IMR-90 (cell line): ENCODE measurements around the gene LAMB1. TPM values are rescaled to one million over a fixed set of nuclear protein-coding genes. Genes with fewer than 3 reads are reported as not detected.

Experiments
- ATAC-seq: fragments of 200-7000 bp; cut with Tn5 transposase; 2 replicates; pipeline ENCODE4 v1.9.1; 2020; ENCODE audit warnings: low read depth, mild to moderate bottlenecking, moderate library complexity
- BruUV-seq: library from RNA; stranded (reverse); fragments of 400-500 nt; replicated peaks from 2 replicates; lab custom pipeline; 2021; lab: Mats Ljungman, UMichigan
- CTCF ChIA-PET: fragments of 300-600 bp; formaldehyde crosslinking; extraction: SDS; loops from one replicate; lab custom pipeline; 2021; ENCODE audit warnings: antibody characterized with exemption; lab: Yijun Ruan, JAX
- POLR2A ChIA-PET: fragments of 300-600 bp; sonication (Branson Sonifier 250); formaldehyde crosslinking; loops from one replicate; lab custom pipeline; 2022; ENCODE audit warnings: antibody characterized with exemption; ENCODE audit not compliant: unreplicated experiment; lab: Charles Lee
- DNase-seq: peaks from one replicate; pipeline ENCODE4 v3.0.0; 2013
- H2AFZ ChIP-seq: replicated peaks from 2 replicates; pipeline ENCODE3; 2013; ENCODE audit warnings: low read length, mild to moderate bottlenecking; ENCODE audit not compliant: poor library complexity
- H2AK5ac ChIP-seq: 2 replicates; pipeline ENCODE4 v1.6.1; 2013; ENCODE audit warnings: low read depth, low read length, inconsistent platforms
- H2AK9ac ChIP-seq: replicated peaks from 2 replicates; pipeline ENCODE3; 2013; ENCODE audit warnings: mild to moderate bottlenecking, low read depth, low read length, moderate library complexity; ENCODE audit not compliant: poor library complexity
- H2BK120ac ChIP-seq: 2 replicates; pipeline ENCODE4 v1.6.1; 2013; ENCODE audit warnings: low read depth, low read length, inconsistent platforms
- H2BK15ac ChIP-seq: 3 replicates; pipeline ENCODE4 v1.6.1; 2013; ENCODE audit warnings: low read depth, low read length, inconsistent platforms
- H2BK20ac ChIP-seq: 2 replicates; pipeline ENCODE4 v1.6.1; 2013; ENCODE audit warnings: low read depth, mild to moderate bottlenecking, inconsistent platforms, low read length, moderate library complexity
- H2BK5ac ChIP-seq: 2 replicates; pipeline ENCODE4 v1.6.1; 2013; ENCODE audit warnings: mild to moderate bottlenecking, low read depth, low read length, inconsistent platforms; ENCODE audit not compliant: poor library complexity, severe bottlenecking
- H3K14ac ChIP-seq: replicated peaks from 2 replicates; pipeline ENCODE4 v1.6.1; 2013; ENCODE audit warnings: low read depth, low read length, inconsistent platforms
- H3K18ac ChIP-seq: 2 replicates; pipeline ENCODE4 v1.6.1; 2013; ENCODE audit warnings: low read depth, low read length, control low read depth
- H3K23ac ChIP-seq: 2 replicates; pipeline ENCODE4 v1.6.1; 2013; ENCODE audit warnings: low read depth, low read length, inconsistent platforms
- H3K27ac ChIP-seq: 2 replicates; pipeline ENCODE4 v1.5.1; 2013; ENCODE audit warnings: mild to moderate bottlenecking, control low read depth, low read length; ENCODE audit not compliant: insufficient read depth
- H3K27me3 ChIP-seq: 2 replicates; pipeline ENCODE4 v1.6.1; 2013; ENCODE audit warnings: low read length; ENCODE audit not compliant: control insufficient read depth, insufficient read depth
- H3K36me3 ChIP-seq: 2 replicates; pipeline ENCODE4 v1.6.1; 2013; ENCODE audit warnings: low read length, mixed read lengths; ENCODE audit not compliant: control insufficient read depth, insufficient read depth
- H3K4ac ChIP-seq: 2 replicates; pipeline ENCODE4 v1.6.1; 2013; ENCODE audit warnings: low read depth, low read length, inconsistent platforms
- H3K4me1 ChIP-seq: 2 replicates; pipeline ENCODE4 v1.6.1; 2013; ENCODE audit warnings: low read length, mixed read lengths; ENCODE audit not compliant: control insufficient read depth, insufficient read depth
- H3K4me2 ChIP-seq: 2 replicates; pipeline ENCODE4 v1.6.1; 2013; ENCODE audit warnings: low read depth, mild to moderate bottlenecking, control low read depth, low read length, moderate library complexity
- H3K4me3 ChIP-seq: 2 replicates; pipeline ENCODE4 v1.5.1; 2013; ENCODE audit warnings: low read depth, mild to moderate bottlenecking, control low read depth, low read length, moderate library complexity; ENCODE audit not compliant: insufficient read depth
- H3K56ac ChIP-seq: 2 replicates; pipeline ENCODE4 v1.6.1; 2013; ENCODE audit warnings: low read length, inconsistent platforms; ENCODE audit not compliant: insufficient read depth; ENCODE audit errors: extremely low read depth
- H3K79me1 ChIP-seq, 2 experiments: 2 replicates each; pipeline ENCODE4 v1.6.1; 2013; ENCODE audit warnings: low read length in 2 of 2, inconsistent platforms in 1 of 2, low read depth in 1 of 2
- H3K9ac ChIP-seq: 2 replicates; pipeline ENCODE4 v1.6.1; 2013; ENCODE audit warnings: low read depth, low read length, control low read depth
- H3K9me1 ChIP-seq: 2 replicates; pipeline ENCODE4 v1.6.1; 2013; ENCODE audit warnings: low read length, inconsistent platforms; ENCODE audit not compliant: insufficient read depth
- H3K9me3 ChIP-seq: 2 replicates; pipeline ENCODE4 v1.6.1; 2013; ENCODE audit warnings: low read length; ENCODE audit not compliant: control insufficient read depth, insufficient read depth
- H4K20me1 ChIP-seq: 2 replicates; pipeline ENCODE4 v1.6.1; 2013; ENCODE audit warnings: low read length, inconsistent platforms; ENCODE audit not compliant: insufficient read depth
- H4K5ac ChIP-seq: 2 replicates; pipeline ENCODE4 v1.6.1; 2013; ENCODE audit warnings: mild to moderate bottlenecking, low read depth, low read length, control low read depth
- H4K8ac ChIP-seq, 2 experiments: 2 replicates each; pipeline ENCODE4 v1.6.1; 2013; ENCODE audit warnings: low read depth in 2 of 2, low read length in 2 of 2, control low read depth in 1 of 2, inconsistent platforms in 1 of 2
- H4K91ac ChIP-seq: 2 replicates; pipeline ENCODE4 v1.6.1; 2013; ENCODE audit warnings: low read depth, low read length, inconsistent platforms; ENCODE audit not compliant: insufficient read depth
- BHLHE40 ChIP-seq: fragments of 150-350 bp; IDR thresholded peaks from 2 replicates; pipeline ENCODE4 v1.6.1; 2016; ENCODE audit warnings: mild to moderate bottlenecking, low read depth, low read length
- CEBPB ChIP-seq: IDR thresholded peaks from 2 replicates; pipeline ENCODE4 v1.6.1; 2012; ENCODE audit warnings: low read depth, low read length, improper control_type of control experiment
- CHD1 ChIP-seq: IDR thresholded peaks from 2 replicates; pipeline ENCODE4 v1.6.1; 2012; ENCODE audit warnings: low read depth, low read length, improper control_type of control experiment
- CTCF ChIP-seq: conservative IDR thresholded peaks from 2 replicates; pipeline ENCODE4 v1.5.1; 2012; ENCODE audit warnings: mild to moderate bottlenecking, low read depth, low read length, improper control_type of control experiment
- ELK1 ChIP-seq: fragments of 150-350 bp; IDR thresholded peaks from 2 replicates; pipeline ENCODE4 v1.6.1; 2016; ENCODE audit warnings: low read depth, mild to moderate bottlenecking, low read length, moderate library complexity, borderline replicate concordance
- FOS ChIP-seq: fragments of 150-350 bp; IDR thresholded peaks from 2 replicates; pipeline ENCODE4 v1.6.1; 2016; ENCODE audit warnings: low read depth, low read length
- MAFK ChIP-seq: IDR thresholded peaks from 2 replicates; pipeline ENCODE4 v1.6.1; 2012; ENCODE audit warnings: low read depth, low read length, improper control_type of control experiment
- MAZ ChIP-seq: IDR thresholded peaks from 2 replicates; pipeline ENCODE4 v1.6.1; 2012; ENCODE audit warnings: low read depth, mild to moderate bottlenecking, low read length, improper control_type of control experiment, moderate library complexity, borderline replicate concordance
- MXI1 ChIP-seq: IDR thresholded peaks from 2 replicates; pipeline ENCODE4 v1.6.1; 2012; ENCODE audit warnings: low read depth, mild to moderate bottlenecking, low read length, moderate library complexity, borderline replicate concordance
- NFE2L2 ChIP-seq: fragments of 150-350 bp; IDR thresholded peaks from 2 replicates; pipeline ENCODE4 v1.6.1; 2016; ENCODE audit warnings: low read depth, mild to moderate bottlenecking, low read length
- POLR2A ChIP-seq: IDR thresholded peaks from 2 replicates; pipeline ENCODE4 v1.6.1; 2012; ENCODE audit warnings: mild to moderate bottlenecking, low read depth, low read length
- RAD21 ChIP-seq: IDR thresholded peaks from 2 replicates; pipeline ENCODE4 v1.6.1; 2012; ENCODE audit warnings: low read length, improper control_type of control experiment
- RCOR1 ChIP-seq: IDR thresholded peaks from 2 replicates; pipeline ENCODE4 v1.6.1; 2012; ENCODE audit warnings: mild to moderate bottlenecking, low read length, improper control_type of control experiment; ENCODE audit not compliant: insufficient replicate concordance
- RFX5 ChIP-seq: IDR thresholded peaks from 2 replicates; pipeline ENCODE4 v1.8.0; 2012; ENCODE audit warnings: low read depth, mild to moderate bottlenecking, low read length, moderate library complexity
- SMC3 ChIP-seq: fragments of 150-350 bp; IDR thresholded peaks from 2 replicates; pipeline ENCODE4 v1.6.1; 2016; ENCODE audit warnings: low read depth, mild to moderate bottlenecking, antibody characterized with exemption, low read length, moderate library complexity
- USF2 ChIP-seq: fragments of 150-350 bp; IDR thresholded peaks from 2 replicates; pipeline ENCODE4 v1.6.1; 2017; ENCODE audit warnings: mild to moderate bottlenecking, antibody characterized with exemption, low read length, low read depth
- WGBS, 2 experiments: methylation state at CpG; one replicate each; pipeline versions ENCODE4 v1.1.5 to v1.1.7; 2013; ENCODE audit warnings: missing lambda C conversion rate in 2 of 2; ENCODE audit not compliant: insufficient read length in 1 of 2; ENCODE audit errors: extremely low coverage in 2 of 2; 5-methylcytosine and 5-hydroxymethylcytosine counted together
- dilution Hi-C: fragments of 300-500 bp; cut with HindIII; formaldehyde crosslinking; loops from one replicate; pipeline ENCODE4 v1.14.3; 2018; ENCODE audit warnings: low sequenced_read_pairs; ENCODE audit not compliant: unreplicated experiment
- in situ Hi-C: fragments of 300-500 bp; cut with MboI; formaldehyde crosslinking; loops from 3 replicates; pipeline ENCODE4 v1.14.3; 2019; ENCODE audit warnings: low sequenced_read_pairs, inconsistent platforms, mixed read lengths
- intact Hi-C: fragments of 100-400 bp; cut with micrococcal nuclease; formaldehyde crosslinking; loops from 2 replicates; pipeline ENCODE4 v1.10.0; 2022
- polyA plus RNA-seq, 3 experiments: library from polyadenylated mRNA; depleted of rRNA; stranded (reverse); fragments of >200 nt; gene quantifications; 2 replicates each; pipeline ENCODE4 v1.2.3, GENCODE V29; 2012; ENCODE audit warnings: low replicate concordance in 1 of 3
- total RNA-seq: library from RNA; depleted of rRNA; stranded (reverse); fragments of >200 nt; gene quantifications from 2 replicates; pipeline ENCODE4 v1.2.3, GENCODE V29; 2012

The LAMB1 gene
- total and polyA plus RNA-seq, 2 of the 4 experiments (the other 2 are of a cell fraction): 114 to 117 TPM

- intact Hi-C loops: no loop called here
- dilution Hi-C loops: no loop called here
- H4K5ac ChIP-seq: no peak overlapping the region
- H3K9me3 ChIP-seq: no peaks in the 10 kb centered on the region
- H2BK5ac ChIP-seq: no peak overlapping the region
- H3K23ac ChIP-seq: no peak overlapping the region
- no peak overlapping the region for H2AK9ac ChIP-seq
- POLR2A ChIA-PET: no interaction called here
- no peak overlapping the region for H3K14ac ChIP-seq
- H3K27me3 ChIP-seq: no peaks in the 10 kb centered on the region
- H3K56ac ChIP-seq: no peak overlapping the region
- peaks cover 70% of the 10 kb centered on the region for H3K36me3 ChIP-seq
- peaks cover 8% of the 10 kb centered on the region; the same call in 1 of the 2 replicates for H3K9me1 ChIP-seq
- ATAC-seq (no peak), DNase-seq (no peak)
- H2BK20ac ChIP-seq: no peak overlapping the region
- peaks cover 7% of the 10 kb centered on the region for H3K4me1 ChIP-seq
- H4K8ac ChIP-seq: no peak overlapping the region
- H2AFZ ChIP-seq: no peak overlapping the region
- no peak overlapping the region for H3K27ac ChIP-seq
- peaks cover 8% of the 10 kb centered on the region; the same call in 1 of the 2 replicates for H4K20me1 ChIP-seq
- no peak overlapping the region for H3K18ac ChIP-seq
- in situ Hi-C loops: no loop called here
- CTCF ChIA-PET: no interaction called here
- no peak overlapping the region for H3K4me2 ChIP-seq
- no peak for TF ChIP-seq USF2
- TF ChIP-seq FOS: no peak
- no peak for TF ChIP-seq SMC3
- no peak for TF ChIP-seq RCOR1
- TF ChIP-seq MAFK: no peak
- TF ChIP-seq CHD1: no peak
- TF ChIP-seq CEBPB: no peak
- no peak for TF ChIP-seq MAZ
- TF ChIP-seq CTCF: no peak
- TF ChIP-seq RAD21: no peak
- TF ChIP-seq ELK1: no peak
- no peak for TF ChIP-seq MXI1
- TF ChIP-seq BHLHE40: no peak
- TF ChIP-seq NFE2L2: no peak
- TF ChIP-seq RFX5: no peak
- TF ChIP-seq POLR2A: no peak
- 100% methylated on average over 1 of the region's 1 CpG; no CpG with 5 or more reads in 1 of the 2 experiments for WGBS, 2 experiments
- H2AK5ac ChIP-seq: no peak overlapping the region
- no peak overlapping the region for H2BK15ac ChIP-seq
- no peak overlapping the region for H3K4me3 ChIP-seq
- H2BK120ac ChIP-seq: no peak overlapping the region
- H3K4ac ChIP-seq: no peak overlapping the region
- H3K9ac ChIP-seq: no peak overlapping the region
- H4K91ac ChIP-seq: no peak overlapping the region
- peaks cover 0 to 33% of the 10 kb centered on the region in 2 experiments; a peak in 3 of 4 replicates for H3K79me1 ChIP-seq
- no TSS peak for BruUV-seq
These were observed 26.3 kb downstream of the LAMB1 start for GRCh38 chr7:107976620-107977019.
